Measurements from ENCODE around the gene MPZ.

- no peak for TF ChIP-seq POLR2A (IDR thresholded peaks at IDR 0.05; ENCODE audit: low read depth, low read length)
- no peak for TF ChIP-seq CTCF (IDR thresholded peaks at IDR 0.05 in 2 of 3, conservative IDR thresholded peaks at IDR 0.05 in 1 of 3; ENCODE audit: control insufficient read depth in 2 of 3, extremely low read depth in 1 of 3, insufficient read depth in 1 of 3, low read depth in 3 of 3, low read length in 3 of 3)
- TF ChIP-seq MAX (IDR thresholded peaks at IDR 0.05; ENCODE audit: low read depth, low read length), result no peak
- no peak for TF ChIP-seq RAD21 (IDR thresholded peaks at IDR 0.05; ENCODE audit: insufficient read depth, low read depth, low read length)
- TF ChIP-seq SREBF2 (IDR thresholded peaks at IDR 0.05; ENCODE audit: low read length), result no peak
- no peak for TF ChIP-seq SPI1 (IDR thresholded peaks at IDR 0.05; ENCODE audit: borderline replicate concordance, insufficient read depth, low read depth, low read length)
- no peak for TF ChIP-seq CEBPZ (IDR thresholded peaks at IDR 0.05; ENCODE audit: low read depth, low read length)
- no peak for TF ChIP-seq CEBPB (IDR thresholded peaks at IDR 0.05; ENCODE audit: borderline replicate concordance in 1 of 2, low read depth in 2 of 2, low read length in 2 of 2)
- TF ChIP-seq EGR1 (IDR thresholded peaks at IDR 0.05; ENCODE audit: borderline replicate concordance in 1 of 2, low read depth in 2 of 2, low read length in 2 of 2), result no peak
- TF ChIP-seq IRF4 (IDR thresholded peaks at IDR 0.05; ENCODE audit: low read depth, low read length), result no peak
- no peak for TF ChIP-seq ASH2L (IDR thresholded peaks at IDR 0.05; ENCODE audit: borderline replicate concordance, low read depth)
Observed at GRCh38 chr1:161274874-161275273, 34.9 kb downstream of the MPZ start.
